K562 (cell line): ENCODE data around the gene TFB2M. TPM values are rescaled to one million over a fixed set of nuclear protein-coding genes. Genes with fewer than 3 reads are reported as not detected.
A peak's percentile ranks its signal among the peaks of the same experiment; 100 is the strongest.

Source experiments
- AFF4 ChIP-seq: sonication (generic); formaldehyde crosslinking; IDR thresholded peaks from 2 replicates; pipeline ENCODE4 v1.8.0; 2023; ENCODE audit warnings: mild to moderate bottlenecking, missing genetic modification reagents
- ARID1B ChIP-seq: fragments of 450-650 bp; IDR thresholded peaks from 2 replicates; pipeline ENCODE4 v1.6.1; 2016; ENCODE audit warnings: antibody characterized with exemption, mild to moderate bottlenecking, inconsistent platforms
- ARID4B ChIP-seq: sonication (generic); formaldehyde crosslinking; IDR thresholded peaks from 2 replicates; pipeline ENCODE4 v1.8.0; 2022; ENCODE audit warnings: mild to moderate bottlenecking, missing genetic modification reagents
- BRF1 ChIP-seq: IDR thresholded peaks from 3 replicates; pipeline ENCODE4 v1.6.1; 2011; ENCODE audit warnings: borderline replicate concordance, mild to moderate bottlenecking; ENCODE audit not compliant: insufficient read length; ENCODE audit errors: extremely low read depth
- CHCHD3 ChIP-seq: fragments of 250-450 bp; sonication (Bioruptor Pico); IDR thresholded peaks from 2 replicates; pipeline ENCODE4 v2.1.2; 2022; ENCODE audit warnings: mild to moderate bottlenecking
- HMG20A ChIP-seq: fragments of 450-650 bp; formaldehyde crosslinking; conservative IDR thresholded peaks from 2 replicates; pipeline ENCODE4 v1.4.0; 2020; ENCODE audit warnings: mild to moderate bottlenecking, mixed read lengths
- HOXB6 ChIP-seq: fragments of 250-450 bp; sonication (Bioruptor Pico); IDR thresholded peaks from 2 replicates; pipeline ENCODE4 v1.5.1; 2022; ENCODE audit warnings: mild to moderate bottlenecking, borderline replicate concordance
- IFI16 ChIP-seq: fragments of 250-450 bp; sonication (Bioruptor Pico); IDR thresholded peaks from 2 replicates; pipeline ENCODE4 v2.1.2; 2022; ENCODE audit warnings: mild to moderate bottlenecking, inconsistent platforms
- SP1 ChIP-seq: sonication (generic); formaldehyde crosslinking; IDR thresholded peaks from 2 replicates; pipeline ENCODE4 v1.8.1; 2022; ENCODE audit warnings: mild to moderate bottlenecking, missing genetic modification reagents
- SP2 ChIP-seq: IDR thresholded peaks from 2 replicates; pipeline ENCODE4 v1.6.1; 2011; ENCODE audit warnings: mild to moderate bottlenecking, low read depth, low read length, moderate library complexity; ENCODE audit not compliant: poor library complexity, severe bottlenecking; ENCODE audit errors: extremely low read depth
- SRF ChIP-seq, 2 experiments: fragments of 250-450, 450-650 bp in 1 of 2; sonication (Bioruptor Pico) in 1 of 2; sonication (generic) in 1 of 2; formaldehyde crosslinking; IDR thresholded peaks; 2 replicates each; pipeline versions ENCODE4 v1.5.0 to v1.5.1; 2020 to 2022; ENCODE audit warnings: mild to moderate bottlenecking in 1 of 2, missing genetic modification reagents in 1 of 2
- TAF1 ChIP-seq: IDR thresholded peaks from 2 replicates; pipeline ENCODE4 v1.6.1; 2011; ENCODE audit warnings: mild to moderate bottlenecking, low read length, moderate library complexity; ENCODE audit not compliant: insufficient read depth, control insufficient read depth, severe bottlenecking; ENCODE audit errors: extremely low read depth
- U2AF2 ChIP-seq: fragments of 200-400 bp; formaldehyde crosslinking; optimal IDR thresholded peaks from 2 replicates; pipeline ENCODE3; 2017; ENCODE audit warnings: low read depth, mild to moderate bottlenecking, low read length
- XRCC5 ChIP-seq: fragments of 200-400 bp; formaldehyde crosslinking; IDR thresholded peaks from 2 replicates; pipeline ENCODE4 v1.6.1; 2017; ENCODE audit warnings: low read depth, mild to moderate bottlenecking, low read length
- ZFP36 ChIP-seq: fragments of 150-350 bp; IDR thresholded peaks from 2 replicates; pipeline ENCODE4 v1.6.1; 2018; ENCODE audit warnings: low read length, low read depth; ENCODE audit not compliant: partially characterized antibody
- ZNF740 ChIP-seq, 3 experiments: fragments of 200-800 bp in 1 of 3; sonication (Bioruptor generic) in 1 of 3; sonication (generic) in 1 of 3; formaldehyde crosslinking in 1 of 3; IDR thresholded peaks; 2 replicates each; pipeline versions ENCODE4 v1.6.1 to v1.8.0; 2016 to 2022; ENCODE audit warnings: mild to moderate bottlenecking in 2 of 3, missing compliant biosample characterization in 2 of 3, missing genetic modification characterization in 2 of 3, missing genetic modification reagents in 1 of 3
- ZNF785 ChIP-seq: fragments of 250-450 bp; sonication (Bioruptor Pico); IDR thresholded peaks from 2 replicates; pipeline ENCODE4 v1.4.0; 2020; ENCODE audit warnings: mild to moderate bottlenecking
- polyA plus RNA-seq, 8 experiments: library from polyadenylated mRNA; depleted of rRNA in 4 of 8; stranded (reverse) in 5 of 8; unstranded in 3 of 8; fragments of >200 nt; fragmentation: Nextera tagmentation in 2 of 8; fragmentation: Illumina TruSeq in 1 of 8; extraction: Ambion mirVana in 2 of 8; extraction: Trizol in 1 of 8; gene quantifications; 2 replicates each; pipeline versions ENCODE4 v1.2.1 to v1.2.3, GENCODE V29; 2011 to 2014; ENCODE audit warnings: inconsistent platforms in 1 of 8, missing spikeins in 1 of 8
- total RNA-seq, 7 experiments: library from RNA; depleted of rRNA in 6 of 7; stranded (reverse); fragments of >200 nt in 6 of 7; fragmentation: Illumina TruSeq in 2 of 7; extraction: Trizol in 2 of 7; gene quantifications; 2 replicates each; pipeline versions ENCODE4 v1.2.1 to v1.2.3, GENCODE V29; 2011 to 2021; ENCODE audit warnings: low replicate concordance in 1 of 7

Gene TFB2M
- total and polyA plus RNA-seq, 9 of the 15 experiments (the other 6 are each of a cell fraction or from before 2014, with no cell fraction given): 55.1 to 162 (median 70.6) TPM

GRCh38 chr1:246506674-246507481 is 59.2 kb downstream of the TFB2M start, which contains the start of gene SMYD3 (continued):
- TF ChIP-seq HMG20A (CRISPR knock-in tag) (no peak), AFF4 (CRISPR knock-in tag) (no peak), ARID1B (no peak), SP2 (no peak), XRCC5 (no peak), SRF (CRISPR knock-in tag; IDR thresholded peaks at IDR 0.05) (no peak), CHCHD3 (no peak), IFI16 (no peak), ZNF785 (CRISPR knock-in tag) (no peak), SP1 (CRISPR knock-in tag) (no peak), BRF1 (no peak), ZFP36 (no peak), U2AF2 (no peak), TAF1 (peak; percentile 45), HOXB6 (CRISPR knock-in tag) (no peak), ARID4B (CRISPR knock-in tag) (peak; percentile 64; the same call in 1 of the 2 replicates), ZNF740 (CRISPR knock-in tag; IDR thresholded peaks at IDR 0.05) (peak; percentile 94), ZNF740 (tag; IDR thresholded peaks at IDR 0.05) (peak in 1 of 2 experiments; percentile 47; a peak in 1 of 4 replicates)
